GM18858 (cell line): ENCODE results near the gene MMP1.

Experiments
- ATAC-seq: cut with Tn5 transposase; IDR thresholded peaks from one replicate; pipeline ENCODE4 v1.9.1; 2021; ENCODE audit not compliant: unreplicated experiment

The MMP1 gene

GRCh38 chr11:102807921-102808320 lies 10.0 kb upstream of the MMP1 start:
- ATAC-seq = peak; percentile 47

- no peak for ATAC-seq
Measured at GRCh38 chr11:102806296-102806695, 8.3 kb upstream of the MMP1 start.

- no peak for ATAC-seq
Measured at GRCh38 chr11:102802341-102802740, 4.4 kb upstream of the MMP1 start.

GRCh38 chr11:102800767-102801166 lies 2.8 kb upstream of the MMP1 start:
- no peak for ATAC-seq

- ATAC-seq = no peak
Measured at GRCh38 chr11:102799681-102800340, 1.9 kb upstream of the MMP1 start.

- peak; percentile 89 for ATAC-seq
Measured at GRCh38 chr11:102794382-102794781, 3.6 kb downstream of the MMP1 start.

GRCh38 chr11:102793677-102794290 lies 4.2 kb downstream of the MMP1 start:
- no peak for ATAC-seq

- ATAC-seq = no peak
Measured at GRCh38 chr11:102792604-102793003, 5.4 kb downstream of the MMP1 start.

- ATAC-seq = no peak
Measured at GRCh38 chr11:102791271-102792036, 6.5 kb downstream of the MMP1 start.

GRCh38 chr11:102788334-102788995 lies 9.5 kb downstream of the MMP1 start:
- ATAC-seq = no peak

GRCh38 chr11:102784380-102784779 lies 13.6 kb downstream of the MMP1 start:
- ATAC-seq = no peak

GRCh38 chr11:102783720-102784119 lies 14.2 kb downstream of the MMP1 start:
- ATAC-seq = no peak

- ATAC-seq = no peak
Measured at GRCh38 chr11:102783016-102783415, 14.9 kb downstream of the MMP1 start.

- no peak for ATAC-seq
Measured at GRCh38 chr11:102781676-102782075, 16.3 kb downstream of the MMP1 start.

GRCh38 chr11:102780491-102780918 lies 17.5 kb downstream of the MMP1 start, which contains the start of gene MMP10:
Gene MMP10, minus strand, starts transcription at chr11:102780628. Its CDS starts 37 bp downstream, at chr11:102780591.
- no peak for ATAC-seq

- ATAC-seq = no peak
Measured at GRCh38 chr11:102776454-102776853, 21.5 kb downstream of the MMP1 start.

- ATAC-seq = no peak
Measured at GRCh38 chr11:102773386-102773785, 24.6 kb downstream of the MMP1 start.

GRCh38 chr11:102771351-102771750 lies 26.6 kb downstream of the MMP1 start:
- no peak for ATAC-seq

GRCh38 chr11:102770191-102770590 lies 27.8 kb downstream of the MMP1 start:
- ATAC-seq = no peak

- no peak for ATAC-seq
Measured at GRCh38 chr11:102767800-102768199, 30.2 kb downstream of the MMP1 start.

GRCh38 chr11:102763440-102763839 lies 34.5 kb downstream of the MMP1 start:
- no peak for ATAC-seq
